Measurements from ENCODE around the gene CNNM4. TPM values are rescaled to one million over a fixed set of nuclear protein-coding genes. Genes with fewer than 3 reads are reported as not detected.

The CNNM4 gene
- total and polyA plus RNA-seq, 2 of the 4 experiments (the other 2 are of a cell fraction), result 2.0 to 4.1 TPM

DNA sequence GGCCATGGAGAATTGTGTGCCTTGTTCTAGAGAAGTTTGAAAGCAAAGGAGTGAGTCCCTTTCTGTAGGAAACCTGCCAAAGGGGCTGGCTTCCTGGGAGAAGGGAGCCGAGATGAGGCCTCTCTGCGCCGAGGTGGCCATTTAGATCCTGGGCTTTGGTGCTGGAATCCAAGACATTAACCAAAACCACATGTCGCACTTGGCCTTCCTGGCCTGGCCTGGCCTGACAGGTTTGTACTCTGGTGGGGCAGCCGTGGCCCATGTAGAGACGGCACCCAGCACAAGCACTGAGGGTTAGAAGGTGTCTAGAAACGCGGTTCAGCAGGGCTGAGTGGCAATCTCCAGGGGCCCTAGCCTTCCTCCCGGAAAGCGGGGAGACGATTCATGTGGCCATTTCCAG is 62.5 kb downstream of the CNNM4 start:
- Histone ChIP-seq H3K79me1 (ENCODE audit: low read depth in 1 of 2, low read length in 2 of 2) (peaks cover 16 to 54% of the 10 kb centered on the region in 2 experiments), H4K8ac (ENCODE audit: low read depth in 2 of 2, low read length in 2 of 2) (no peak overlapping the region), H3K18ac (ENCODE audit: low read depth, low read length) (peak overlapping the region; percentile 2; the same call in 1 of the 2 replicates), H3K36me3 (ENCODE audit: control insufficient read depth, insufficient read depth, low read length) (peaks cover 17% of the 10 kb centered on the region), H3K27ac (ENCODE audit: insufficient read depth, low read length) (no peak overlapping the region), H4K91ac (ENCODE audit: insufficient read depth, low read depth, low read length) (no peak overlapping the region), H2AK9ac (replicated peaks; ENCODE audit: low read depth, low read length, poor library complexity) (peak overlapping the region; percentile 82), H3K4me1 (ENCODE audit: control insufficient read depth, insufficient read depth, low read length) (peaks cover 8% of the 10 kb centered on the region; the same call in 1 of the 2 replicates), H3K23ac (ENCODE audit: low read depth, low read length) (no peak overlapping the region), H4K5ac (ENCODE audit: low read depth, low read length) (no peak overlapping the region), H2BK15ac (ENCODE audit: low read depth, low read length) (no peak overlapping the region), H2BK20ac (ENCODE audit: low read depth, low read length) (peak overlapping the region; percentile 75), H3K9ac (ENCODE audit: low read depth, low read length) (no peak overlapping the region), H3K27me3 (ENCODE audit: control insufficient read depth, insufficient read depth, low read length) (no peaks in the 10 kb centered on the region), H2BK120ac (ENCODE audit: low read depth, low read length) (no peak overlapping the region; the same call in 1 of the 2 replicates), H3K4me3 (ENCODE audit: insufficient read depth, low read depth, low read length) (no peak overlapping the region), H3K4me2 (ENCODE audit: low read depth, low read length) (no peak overlapping the region), H3K9me3 (ENCODE audit: control insufficient read depth, insufficient read depth, low read length) (no peaks in the 10 kb centered on the region), H3K14ac (replicated peaks; ENCODE audit: low read depth, low read length) (no peak overlapping the region), H3K4ac (ENCODE audit: low read depth, low read length) (peak overlapping the region; percentile 67), H3K9me1 (ENCODE audit: insufficient read depth, low read length) (peaks cover 12% of the 10 kb centered on the region; the same call in 1 of the 2 replicates), H4K20me1 (ENCODE audit: insufficient read depth, low read length) (peaks cover 48% of the 10 kb centered on the region), H3K56ac (ENCODE audit: extremely low read depth, insufficient read depth, low read length) (no peak overlapping the region), H2BK5ac (ENCODE audit: low read depth, low read length, poor library complexity, severe bottlenecking) (no peak overlapping the region), H2AFZ (replicated peaks; ENCODE audit: low read length, poor library complexity) (no peak overlapping the region), H2AK5ac (ENCODE audit: low read depth, low read length) (peak overlapping the region; percentile 60)
- no peak for ATAC-seq (ENCODE audit: low read depth)
- no peak for DNase-seq
- no TSS peak for BruUV-seq (replicated peaks)
- WGBS, 2 experiments (ENCODE audit: extremely low coverage in 2 of 2, insufficient read length in 1 of 2), result no CpG with 5 or more reads among the region's 11 CpGs
- in situ Hi-C loops (cut with MboI; ENCODE audit: low sequenced_read_pairs) (no loop called here), dilution Hi-C loops (cut with HindIII; ENCODE audit: low sequenced_read_pairs, unreplicated experiment) (no loop called here), intact Hi-C loops (cut with micrococcal nuclease) (no loop called here)
- TF ChIP-seq SMC3 (IDR thresholded peaks at IDR 0.05; ENCODE audit: low read depth, low read length) (no peak), FOS (IDR thresholded peaks at IDR 0.05; ENCODE audit: low read depth, low read length) (no peak), RAD21 (IDR thresholded peaks at IDR 0.05; ENCODE audit: low read length) (no peak), MAFK (IDR thresholded peaks at IDR 0.05; ENCODE audit: low read depth, low read length) (no peak), NFE2L2 (IDR thresholded peaks at IDR 0.05; ENCODE audit: low read depth, low read length) (no peak), CHD1 (IDR thresholded peaks at IDR 0.05; ENCODE audit: low read depth, low read length) (no peak), POLR2A (IDR thresholded peaks at IDR 0.05; ENCODE audit: low read depth, low read length) (no peak), RFX5 (IDR thresholded peaks at IDR 0.05; ENCODE audit: low read depth, low read length) (no peak), MXI1 (IDR thresholded peaks at IDR 0.05; ENCODE audit: borderline replicate concordance, low read depth, low read length) (no peak), RCOR1 (IDR thresholded peaks at IDR 0.05; ENCODE audit: insufficient replicate concordance, low read length) (no peak), CEBPB (IDR thresholded peaks at IDR 0.05; ENCODE audit: low read depth, low read length) (no peak), MAZ (IDR thresholded peaks at IDR 0.05; ENCODE audit: borderline replicate concordance, low read depth, low read length) (no peak), BHLHE40 (IDR thresholded peaks at IDR 0.05; ENCODE audit: low read depth, low read length) (no peak)
- TF ChIP-seq, protein P1, sequence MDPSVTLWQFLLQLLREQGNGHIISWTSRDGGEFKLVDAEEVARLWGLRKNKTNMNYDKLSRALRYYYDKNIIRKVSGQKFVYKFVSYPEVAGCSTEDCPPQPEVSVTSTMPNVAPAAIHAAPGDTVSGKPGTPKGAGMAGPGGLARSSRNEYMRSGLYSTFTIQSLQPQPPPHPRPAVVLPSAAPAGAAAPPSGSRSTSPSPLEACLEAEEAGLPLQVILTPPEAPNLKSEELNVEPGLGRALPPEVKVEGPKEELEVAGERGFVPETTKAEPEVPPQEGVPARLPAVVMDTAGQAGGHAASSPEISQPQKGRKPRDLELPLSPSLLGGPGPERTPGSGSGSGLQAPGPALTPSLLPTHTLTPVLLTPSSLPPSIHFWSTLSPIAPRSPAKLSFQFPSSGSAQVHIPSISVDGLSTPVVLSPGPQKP (IDR thresholded peaks at IDR 0.05; ENCODE audit: borderline replicate concordance, low read depth, low read length), result no peak
- TF ChIP-seq, protein P2, sequence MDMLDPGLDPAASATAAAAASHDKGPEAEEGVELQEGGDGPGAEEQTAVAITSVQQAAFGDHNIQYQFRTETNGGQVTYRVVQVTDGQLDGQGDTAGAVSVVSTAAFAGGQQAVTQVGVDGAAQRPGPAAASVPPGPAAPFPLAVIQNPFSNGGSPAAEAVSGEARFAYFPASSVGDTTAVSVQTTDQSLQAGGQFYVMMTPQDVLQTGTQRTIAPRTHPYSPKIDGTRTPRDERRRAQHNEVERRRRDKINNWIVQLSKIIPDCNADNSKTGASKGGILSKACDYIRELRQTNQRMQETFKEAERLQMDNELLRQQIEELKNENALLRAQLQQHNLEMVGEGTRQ (IDR thresholded peaks at IDR 0.05; ENCODE audit: low read depth, low read length), result no peak
- TF ChIP-seq, protein P3, sequence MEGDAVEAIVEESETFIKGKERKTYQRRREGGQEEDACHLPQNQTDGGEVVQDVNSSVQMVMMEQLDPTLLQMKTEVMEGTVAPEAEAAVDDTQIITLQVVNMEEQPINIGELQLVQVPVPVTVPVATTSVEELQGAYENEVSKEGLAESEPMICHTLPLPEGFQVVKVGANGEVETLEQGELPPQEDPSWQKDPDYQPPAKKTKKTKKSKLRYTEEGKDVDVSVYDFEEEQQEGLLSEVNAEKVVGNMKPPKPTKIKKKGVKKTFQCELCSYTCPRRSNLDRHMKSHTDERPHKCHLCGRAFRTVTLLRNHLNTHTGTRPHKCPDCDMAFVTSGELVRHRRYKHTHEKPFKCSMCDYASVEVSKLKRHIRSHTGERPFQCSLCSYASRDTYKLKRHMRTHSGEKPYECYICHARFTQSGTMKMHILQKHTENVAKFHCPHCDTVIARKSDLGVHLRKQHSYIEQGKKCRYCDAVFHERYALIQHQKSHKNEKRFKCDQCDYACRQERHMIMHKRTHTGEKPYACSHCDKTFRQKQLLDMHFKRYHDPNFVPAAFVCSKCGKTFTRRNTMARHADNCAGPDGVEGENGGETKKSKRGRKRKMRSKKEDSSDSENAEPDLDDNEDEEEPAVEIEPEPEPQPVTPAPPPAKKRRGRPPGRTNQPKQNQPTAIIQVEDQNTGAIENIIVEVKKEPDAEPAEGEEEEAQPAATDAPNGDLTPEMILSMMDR (conservative IDR thresholded peaks at IDR 0.05; ENCODE audit: low read depth, low read length), result no peak
- ChIA-PET POLR2A (ENCODE audit: unreplicated experiment) (no interaction called here), CTCF (interaction anchor here (1.2 kb wide), 1 partner anchor 10 kb away, joined by 5 read pairs; no protein-coding TSS in a partner anchor)
